SJSA1 (cell line): ENCODE results near the gene CALD1. TPM values are rescaled to one million over a fixed set of nuclear protein-coding genes. Genes with fewer than 3 reads are reported as not detected.

ENCODE experiments used
- DNase-seq, 2 experiments: peaks; one replicate each; pipeline ENCODE4 v3.0.0-alpha.2; 2015 to 2020; ENCODE audit warnings: low spot score in 2 of 2, low read depth in 1 of 2
- H3K27ac ChIP-seq: fragments of 250-450 bp; sonication (Bioruptor Pico); 2 replicates; pipeline ENCODE4 v1.5.1; 2020; ENCODE audit warnings: mild to moderate bottlenecking, moderate library complexity
- H3K27me3 ChIP-seq: fragments of 250-450 bp; sonication (Bioruptor Pico); replicated peaks from 2 replicates; pipeline ENCODE4 v1.5.1; 2020; ENCODE audit warnings: mild to moderate bottlenecking, moderate library complexity
- H3K36me3 ChIP-seq: fragments of 250-450 bp; sonication (Bioruptor Pico); 2 replicates; pipeline ENCODE4 v1.5.1; 2020; ENCODE audit warnings: mild to moderate bottlenecking
- H3K4me1 ChIP-seq: fragments of 250-450 bp; sonication (Bioruptor Pico); replicated peaks from 2 replicates; pipeline ENCODE4 v1.6.1; 2021; ENCODE audit warnings: mild to moderate bottlenecking
- H3K4me3 ChIP-seq: fragments of 250-450 bp; sonication (Bioruptor Pico); 2 replicates; pipeline ENCODE4 v1.5.1; 2020; ENCODE audit warnings: mild to moderate bottlenecking
- H3K9me3 ChIP-seq: fragments of 250-450 bp; sonication (Bioruptor Pico); replicated peaks from 2 replicates; pipeline ENCODE4 v1.5.1; 2020; ENCODE audit warnings: mild to moderate bottlenecking
- total RNA-seq: library from RNA; depleted of rRNA; stranded (reverse); fragments of >200 nt; shearing (Covaris generic); gene quantifications from 2 replicates; pipeline ENCODE4 v1.2.3, GENCODE V29; 2014

Gene CALD1
- total RNA-seq, 1 experiment from 2014 or later: 544 TPM

GRCh38 chr7:134771889-134772288, 7.5 kb upstream of the CALD1 start:
- no peak overlapping the region for H3K27ac ChIP-seq
- peaks cover 9% of the 10 kb centered on the region for H3K36me3 ChIP-seq
- no peaks in the 10 kb centered on the region for H3K9me3 ChIP-seq
- no peak for DNase-seq
- no peaks in the 10 kb centered on the region for H3K27me3 ChIP-seq
- peaks cover 22% of the 10 kb centered on the region for H3K4me1 ChIP-seq
- no peak overlapping the region for H3K4me3 ChIP-seq

DNA sequence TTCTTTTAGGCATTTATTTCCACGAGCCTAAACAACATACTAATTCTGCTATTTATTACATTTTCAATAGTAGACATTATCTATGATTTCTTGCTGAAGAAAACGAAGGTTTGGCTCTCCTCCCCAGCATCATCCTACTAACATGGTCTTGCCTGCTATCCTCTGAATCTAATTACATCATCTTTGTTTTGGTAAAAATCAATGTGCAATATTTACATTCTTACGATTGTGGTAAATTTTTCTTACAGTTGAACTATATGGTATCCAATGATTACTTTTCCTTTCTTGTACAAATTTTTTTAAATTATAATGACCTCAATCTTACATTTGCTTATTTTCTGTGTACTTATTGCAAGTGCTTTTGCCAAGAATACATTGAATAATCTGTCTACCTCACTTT, 7.0 kb upstream of the CALD1 start:
- Histone ChIP-seq H3K4me3 (no peak overlapping the region), H3K27ac (no peak overlapping the region), H3K27me3 (no peaks in the 10 kb centered on the region), H3K9me3 (no peaks in the 10 kb centered on the region), H3K4me1 (peaks cover 23% of the 10 kb centered on the region), H3K36me3 (peaks cover 7% of the 10 kb centered on the region; the same call in 1 of the 2 replicates)
- no peak for DNase-seq

GRCh38 chr7:134773164-134773563, 6.3 kb upstream of the CALD1 start:
- Histone ChIP-seq H3K27me3 (no peaks in the 10 kb centered on the region), H3K27ac (no peak overlapping the region), H3K4me3 (no peak overlapping the region), H3K9me3 (no peaks in the 10 kb centered on the region), H3K36me3 (peaks cover 6% of the 10 kb centered on the region; the same call in 1 of the 2 replicates), H3K4me1 (peaks cover 25% of the 10 kb centered on the region)
- DNase-seq: no peak

DNA sequence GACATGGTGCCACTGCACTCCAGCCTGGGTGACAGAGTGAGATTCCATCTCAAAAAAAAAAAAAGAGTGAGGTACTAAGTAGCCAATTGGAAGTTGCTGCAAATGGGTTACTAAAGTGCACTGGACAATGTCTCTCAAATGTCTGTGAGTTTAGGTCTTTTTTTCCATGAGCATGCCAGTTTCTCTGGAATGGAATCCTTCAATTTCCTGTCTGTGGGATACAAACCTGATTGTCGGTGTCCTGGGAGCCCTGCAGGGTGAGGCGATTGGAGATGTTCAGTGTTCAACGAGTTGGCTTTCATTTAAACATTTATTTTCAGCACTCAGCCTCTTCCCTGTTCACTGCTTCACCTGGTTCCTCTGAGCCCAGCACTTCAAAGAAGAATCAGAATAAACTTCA, 5.3 kb upstream of the CALD1 start:
- no peak overlapping the region for H3K4me3 ChIP-seq
- no peak overlapping the region for H3K27ac ChIP-seq
- no peaks in the 10 kb centered on the region for H3K27me3 ChIP-seq
- H3K9me3 ChIP-seq: no peaks in the 10 kb centered on the region
- H3K36me3 ChIP-seq: 0 out of 2 replicates have a peak, but pooled peaks cover 3% of the 10 kb centered on the region
- no peak for DNase-seq
- H3K4me1 ChIP-seq: peaks cover 33% of the 10 kb centered on the region

DNA sequence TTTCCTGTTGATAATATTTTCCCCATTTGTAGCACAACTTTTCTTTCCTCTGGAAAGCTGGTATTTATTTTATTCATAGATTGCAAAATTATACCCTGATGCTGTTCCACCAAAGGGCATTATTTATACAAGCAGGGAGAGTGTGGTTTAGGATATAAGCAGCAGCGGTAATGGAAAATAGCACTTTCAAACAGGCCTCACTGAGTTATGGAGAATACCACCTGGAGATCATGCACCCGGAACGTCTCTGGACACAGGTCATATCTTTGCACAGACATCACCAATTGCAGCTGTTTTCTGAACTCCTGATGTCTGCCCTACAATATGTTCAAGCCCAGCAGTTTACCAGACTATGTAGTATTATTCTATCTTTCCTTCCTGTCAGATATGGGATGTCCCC, 2.0 kb upstream of the CALD1 start:
- Histone ChIP-seq H3K27me3 (no peaks in the 10 kb centered on the region), H3K4me3 (no peak overlapping the region), H3K9me3 (no peaks in the 10 kb centered on the region), H3K27ac (peak overlapping the region; percentile 82), H3K4me1 (peaks cover 41% of the 10 kb centered on the region), H3K36me3 (peaks cover 26% of the 10 kb centered on the region)
- no peak for DNase-seq

GRCh38 chr7:134777908-134778580, 1.4 kb upstream of the CALD1 start:
- H3K4me3 ChIP-seq: no peak overlapping the region
- peaks cover 32% of the 10 kb centered on the region for H3K36me3 ChIP-seq
- no peaks in the 10 kb centered on the region for H3K27me3 ChIP-seq
- peak overlapping the region; percentile 82 for H3K27ac ChIP-seq
- no peaks in the 10 kb centered on the region for H3K9me3 ChIP-seq
- DNase-seq: peak in 1 of 2 experiments; percentile 55
- peaks cover 44% of the 10 kb centered on the region for H3K4me1 ChIP-seq

GRCh38 chr7:134779741-134780065, 269 bp downstream of the CALD1 start:
- no peak for DNase-seq
- peaks cover 57% of the 10 kb centered on the region for H3K4me1 ChIP-seq
- peak overlapping the region; percentile 47 for H3K4me3 ChIP-seq
- H3K36me3 ChIP-seq: peaks cover 48% of the 10 kb centered on the region
- no peaks in the 10 kb centered on the region for H3K27me3 ChIP-seq
- no peaks in the 10 kb centered on the region for H3K9me3 ChIP-seq
- H3K27ac ChIP-seq: peak overlapping the region; percentile 71

DNA sequence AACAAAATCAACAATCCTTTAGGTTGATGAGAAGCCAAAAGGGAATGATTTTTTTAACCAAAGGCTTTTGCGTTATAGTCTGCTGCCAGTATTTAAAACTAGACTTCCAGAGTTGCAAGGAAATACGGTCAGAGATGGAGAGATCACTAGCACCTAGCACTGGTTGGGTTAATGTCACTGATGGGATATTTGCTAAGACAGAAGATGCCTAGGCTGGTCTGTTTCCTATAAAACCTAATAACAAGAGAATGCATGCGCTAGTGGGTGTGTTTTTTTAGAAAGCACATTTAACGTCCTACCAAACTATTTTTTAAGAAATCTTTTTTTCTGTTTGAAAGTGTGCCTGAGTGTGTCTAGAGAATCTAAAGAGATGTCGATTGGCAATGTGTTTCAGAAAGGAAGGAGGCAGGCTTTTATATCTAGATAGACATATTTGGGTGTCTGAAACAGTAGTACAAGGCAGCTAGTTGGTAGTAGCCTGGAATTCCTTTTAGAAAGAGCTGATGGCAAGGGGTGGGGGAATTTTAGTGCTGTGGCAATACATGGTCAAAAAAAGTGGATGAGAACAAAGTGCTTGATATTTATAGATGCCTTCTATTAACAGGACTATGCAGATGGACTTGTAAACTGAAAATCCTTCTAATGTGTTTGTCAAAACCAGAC, 863 bp downstream of the CALD1 start:
- H3K36me3 ChIP-seq: peaks cover 54% of the 10 kb centered on the region
- H3K4me1 ChIP-seq: peaks cover 63% of the 10 kb centered on the region
- H3K27me3 ChIP-seq: no peaks in the 10 kb centered on the region
- H3K4me3 ChIP-seq: peak overlapping the region; percentile 47
- no peak for DNase-seq
- no peaks in the 10 kb centered on the region for H3K9me3 ChIP-seq
- peak overlapping the region; percentile 71 for H3K27ac ChIP-seq

DNA sequence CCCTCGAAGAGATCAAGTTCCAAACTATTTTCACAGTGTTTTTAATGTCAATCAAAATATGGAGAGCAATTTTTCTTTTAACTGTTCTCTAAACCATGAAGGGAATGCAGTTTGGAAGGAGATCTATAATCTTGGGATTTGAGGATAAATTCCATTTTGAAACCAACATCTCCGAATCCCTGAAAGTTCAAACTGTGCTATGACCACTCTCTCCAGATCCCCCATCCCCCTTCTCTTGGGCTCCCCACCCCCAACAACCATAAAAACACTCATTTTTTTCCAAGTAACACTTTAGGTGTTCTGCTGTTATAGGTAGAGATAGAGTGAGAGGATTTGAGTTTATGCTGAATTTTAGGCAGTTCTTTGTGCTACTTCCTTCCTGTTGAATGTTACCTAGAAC, 1.7 kb downstream of the CALD1 start:
- H3K27me3 ChIP-seq: no peaks in the 10 kb centered on the region
- peak overlapping the region; percentile 47 for H3K4me3 ChIP-seq
- H3K27ac ChIP-seq: peak overlapping the region; percentile 71
- H3K36me3 ChIP-seq: peaks cover 63% of the 10 kb centered on the region
- no peaks in the 10 kb centered on the region for H3K9me3 ChIP-seq
- H3K4me1 ChIP-seq: peaks cover 72% of the 10 kb centered on the region
- no peak for DNase-seq

DNA sequence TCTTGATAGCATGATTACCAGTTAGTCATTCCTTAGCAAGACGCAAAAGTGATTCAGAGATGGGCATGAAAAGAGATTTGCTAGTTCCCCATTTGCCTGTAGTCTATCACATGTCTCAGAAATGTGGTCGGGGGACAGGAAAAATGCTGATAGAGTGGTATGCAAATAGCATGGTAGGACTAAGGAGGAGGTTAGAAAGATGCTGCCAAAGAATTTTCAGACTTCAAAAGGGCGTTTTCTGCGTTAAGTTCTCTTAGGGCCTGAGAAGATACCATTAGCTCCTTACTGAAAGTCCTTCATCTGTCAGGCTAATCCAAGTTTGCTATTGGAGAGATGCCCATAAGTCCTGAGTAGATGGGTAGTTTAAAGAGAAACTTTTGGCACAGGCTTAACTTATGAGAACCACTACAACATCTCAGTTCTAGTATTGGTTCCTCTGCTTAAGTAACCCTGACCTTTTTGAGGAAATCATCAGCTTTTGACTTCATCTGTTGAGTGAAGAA, 2.7 kb downstream of the CALD1 start:
- no peak overlapping the region for H3K27ac ChIP-seq
- no peaks in the 10 kb centered on the region for H3K9me3 ChIP-seq
- H3K27me3 ChIP-seq: no peaks in the 10 kb centered on the region
- peaks cover 73% of the 10 kb centered on the region for H3K36me3 ChIP-seq
- H3K4me3 ChIP-seq: peak overlapping the region; percentile 47
- no peak for DNase-seq
- peaks cover 74% of the 10 kb centered on the region for H3K4me1 ChIP-seq

DNA sequence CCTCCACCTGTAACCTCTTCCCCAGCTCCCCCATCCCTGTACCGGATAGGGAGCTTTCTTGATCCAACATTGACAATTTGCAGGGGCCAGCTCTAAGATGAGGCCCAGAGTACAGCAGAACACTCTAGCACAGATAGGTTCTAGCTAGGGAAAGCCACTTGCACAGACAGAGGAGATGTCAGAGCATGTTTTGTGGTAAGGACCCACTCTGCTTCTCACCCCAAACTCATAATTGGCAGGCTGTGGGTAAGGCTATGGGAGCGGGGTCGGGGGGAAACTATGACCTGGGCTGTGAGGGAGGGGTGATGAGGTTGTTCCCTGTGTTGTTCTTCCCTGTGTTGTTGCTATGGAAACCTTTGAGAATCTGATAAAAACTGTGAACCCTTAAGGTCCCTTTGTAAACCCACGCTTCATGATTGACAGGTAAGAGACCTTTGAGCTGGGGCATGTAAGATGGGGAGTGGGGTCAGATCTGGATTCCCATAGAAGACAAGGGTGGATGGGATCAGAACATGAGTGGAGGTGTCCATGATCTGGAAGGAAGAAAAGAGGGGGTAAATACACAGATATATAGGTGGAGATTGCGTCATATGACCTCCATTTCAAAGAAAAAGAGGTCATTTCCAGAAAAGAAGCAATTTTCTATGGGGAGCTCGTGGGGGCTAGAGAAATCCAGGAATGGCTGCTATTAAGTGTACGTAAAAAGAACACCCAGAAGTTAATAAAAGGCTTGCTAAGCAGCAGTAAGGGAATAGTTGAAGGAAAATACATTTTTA, 4.0 kb downstream of the CALD1 start:
- H3K36me3 ChIP-seq: peaks cover 86% of the 10 kb centered on the region
- H3K27ac ChIP-seq: no peak overlapping the region; the same call in 1 of the 2 replicates
- no peaks in the 10 kb centered on the region for H3K9me3 ChIP-seq
- H3K4me3 ChIP-seq: no peak overlapping the region
- DNase-seq: no peak
- H3K4me1 ChIP-seq: peaks cover 74% of the 10 kb centered on the region
- H3K27me3 ChIP-seq: no peaks in the 10 kb centered on the region

DNA sequence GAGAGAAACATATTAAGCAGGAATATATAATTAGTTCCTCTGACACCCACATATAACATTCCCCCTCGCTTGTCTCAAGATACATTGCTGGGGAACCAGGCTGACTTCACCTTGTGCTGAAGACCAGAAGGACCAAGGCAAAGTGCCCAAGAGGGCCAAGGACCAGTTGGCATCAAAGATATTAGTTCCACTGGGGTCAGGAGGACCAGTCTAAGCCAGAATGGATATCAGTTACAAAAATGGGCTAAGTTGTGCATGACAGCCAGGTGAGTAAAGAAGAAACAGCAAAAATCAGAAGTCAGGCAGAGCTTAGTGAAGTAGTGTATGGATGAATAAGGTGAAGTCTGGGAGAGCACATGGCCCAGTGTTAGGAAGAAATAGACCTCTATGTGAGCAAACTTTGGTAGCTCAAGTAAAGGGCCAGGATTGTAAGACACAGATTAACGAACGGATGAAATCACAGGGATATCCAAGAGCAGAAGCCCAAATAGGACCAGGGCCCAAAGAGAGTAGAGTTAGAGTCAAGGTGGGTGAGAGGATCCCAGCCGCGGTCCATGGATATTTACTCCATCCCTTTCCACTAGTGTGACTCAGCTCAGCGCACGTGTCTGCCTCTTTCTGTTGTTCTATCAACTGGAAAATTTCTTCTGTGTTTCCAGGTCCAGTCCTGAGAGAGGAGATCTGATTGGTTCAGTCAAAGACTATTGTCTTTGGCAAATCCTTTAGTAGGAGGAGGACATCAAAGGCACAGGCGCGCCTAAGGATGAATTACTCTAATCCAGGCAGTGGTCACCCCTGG, 5.0 kb downstream of the CALD1 start:
- peaks cover 93% of the 10 kb centered on the region for H3K36me3 ChIP-seq
- peaks cover 75% of the 10 kb centered on the region for H3K4me1 ChIP-seq
- H3K9me3 ChIP-seq: no peaks in the 10 kb centered on the region
- no peak for DNase-seq
- H3K27me3 ChIP-seq: no peaks in the 10 kb centered on the region
- H3K4me3 ChIP-seq: no peak overlapping the region
- no peak overlapping the region for H3K27ac ChIP-seq

DNA sequence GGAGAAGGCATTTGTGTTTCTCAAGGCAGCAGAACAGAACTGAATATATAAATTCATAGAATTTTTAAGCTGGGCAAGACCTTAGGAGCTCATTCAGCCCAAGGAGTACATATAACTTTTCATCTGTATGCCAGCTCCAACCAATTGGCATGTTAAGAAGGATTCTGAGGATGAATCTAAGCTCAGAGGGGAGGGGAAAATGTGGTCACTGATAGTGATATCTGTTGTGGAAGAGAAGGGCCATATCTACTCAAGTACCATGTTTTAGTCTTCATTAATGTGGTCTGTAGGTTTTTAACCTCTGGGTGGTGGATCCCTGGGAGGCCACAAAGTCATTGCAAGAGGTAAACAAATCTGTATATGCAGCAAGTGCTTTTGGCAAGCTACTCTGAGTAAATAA, 6.4 kb downstream of the CALD1 start:
- peaks cover 89% of the 10 kb centered on the region for H3K4me1 ChIP-seq
- H3K27ac ChIP-seq: no peak overlapping the region
- H3K27me3 ChIP-seq: no peaks in the 10 kb centered on the region
- no peaks in the 10 kb centered on the region for H3K9me3 ChIP-seq
- H3K4me3 ChIP-seq: no peak overlapping the region
- peaks cover 92% of the 10 kb centered on the region for H3K36me3 ChIP-seq
- no peak for DNase-seq
